GM11168 (cell line): ENCODE data around the gene VMP1.
"Not testable (repeated sequence)": the region's sequence is repeated elsewhere in the genome, so short reads cannot be mapped to it uniquely, and the experiment has no call there.

Source experiments
- in situ Hi-C: fragments of 300-500 bp; cut with MboI; formaldehyde crosslinking; loops from one replicate; pipeline ENCODE4 v1.12.0; 2022; ENCODE audit warnings: low sequenced_read_pairs; ENCODE audit not compliant: unreplicated experiment

VMP1 gene

GRCh38 chr17:59830007-59830630, 122.7 kb downstream of the VMP1 start:
- in situ Hi-C loops = no loop called here

GRCh38 chr17:59830846-59831486, 123.5 kb downstream of the VMP1 start:
- in situ Hi-C loops = no loop called here

GRCh38 chr17:59832883-59833379, 125.5 kb downstream of the VMP1 start:
- in situ Hi-C loops = no loop called here

- in situ Hi-C loops = no loop called here
Observed at GRCh38 chr17:59837308-59838051, 130.0 kb downstream of the VMP1 start.

GRCh38 chr17:59838052-59838916, 130.8 kb downstream of the VMP1 start:
- in situ Hi-C loops = no loop called here

- in situ Hi-C loops = no loop called here
Observed at GRCh38 chr17:59839651-59840328, 132.3 kb downstream of the VMP1 start.

GRCh38 chr17:59840329-59841090, 133.1 kb downstream of the VMP1 start:
- in situ Hi-C loops = no loop called here

GRCh38 chr17:59841091-59841881, 133.8 kb downstream of the VMP1 start:
- in situ Hi-C loops = not testable (repeated sequence)

- in situ Hi-C loops = not testable (repeated sequence)
Observed at GRCh38 chr17:59841882-59842263, 134.4 kb downstream of the VMP1 start.

- in situ Hi-C loops = no loop called here
Observed at GRCh38 chr17:59842901-59843652, 135.6 kb downstream of the VMP1 start.

GRCh38 chr17:59844884-59845594, 137.6 kb downstream of the VMP1 start:
- in situ Hi-C loops = loop anchor here (5.0 kb wide), 1 partner anchor 98 kb away; no protein-coding TSS in a partner anchor

GRCh38 chr17:59845595-59846393, 138.3 kb downstream of the VMP1 start:
- in situ Hi-C loops = loop anchor here (5.0 kb wide), 1 partner anchor 98 kb away; no protein-coding TSS in a partner anchor

- in situ Hi-C loops = loop anchor here (5.0 kb wide), 1 partner anchor 99 kb away; no protein-coding TSS in a partner anchor
Observed at GRCh38 chr17:59846394-59847165, 139.1 kb downstream of the VMP1 start.

GRCh38 chr17:59848385-59848668, 140.9 kb downstream of the VMP1 start:
- in situ Hi-C loops = loop anchor here (5.0 kb wide), 1 partner anchor 101 kb away; no protein-coding TSS in a partner anchor

- in situ Hi-C loops = loop anchor here (5.0 kb wide), 1 partner anchor 101 kb away; no protein-coding TSS in a partner anchor
Observed at GRCh38 chr17:59848778-59849177, 141.3 kb downstream of the VMP1 start.
